Measurements from ENCODE around the gene ZFY.

DNA sequence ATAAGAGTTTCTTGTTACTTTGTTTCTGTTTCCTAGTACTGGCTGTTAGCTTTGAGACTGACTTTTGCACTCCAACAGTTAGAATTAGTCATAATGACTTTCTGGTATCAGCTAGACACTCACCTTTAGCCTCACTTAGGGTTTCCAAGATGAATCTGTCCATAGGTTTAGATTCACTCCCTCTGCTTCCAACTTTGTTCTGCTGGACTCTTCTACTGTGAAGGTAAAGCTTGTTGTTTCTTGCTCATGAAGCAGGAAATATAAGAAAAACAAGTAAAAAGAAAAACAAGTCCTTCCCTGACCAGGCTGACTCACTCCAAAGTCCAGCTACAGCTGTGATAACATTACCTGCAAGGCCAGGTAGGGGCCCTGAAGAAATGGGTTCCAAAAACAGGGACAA, 67.0 kb downstream of the ZFY start:
- TF ChIP-seq CTCF (IDR thresholded peaks at IDR 0.05) (no peak), EP300 (IDR thresholded peaks at IDR 0.05) (no peak), POLR2AphosphoS5 (IDR thresholded peaks at IDR 0.05) (no peak), POLR2A (IDR thresholded peaks at IDR 0.05) (no peak)

Data from suprapubic skin (tissue), 4 donors.